ENCODE results near the gene SUPT16H.

SUPT16H gene

DNA sequence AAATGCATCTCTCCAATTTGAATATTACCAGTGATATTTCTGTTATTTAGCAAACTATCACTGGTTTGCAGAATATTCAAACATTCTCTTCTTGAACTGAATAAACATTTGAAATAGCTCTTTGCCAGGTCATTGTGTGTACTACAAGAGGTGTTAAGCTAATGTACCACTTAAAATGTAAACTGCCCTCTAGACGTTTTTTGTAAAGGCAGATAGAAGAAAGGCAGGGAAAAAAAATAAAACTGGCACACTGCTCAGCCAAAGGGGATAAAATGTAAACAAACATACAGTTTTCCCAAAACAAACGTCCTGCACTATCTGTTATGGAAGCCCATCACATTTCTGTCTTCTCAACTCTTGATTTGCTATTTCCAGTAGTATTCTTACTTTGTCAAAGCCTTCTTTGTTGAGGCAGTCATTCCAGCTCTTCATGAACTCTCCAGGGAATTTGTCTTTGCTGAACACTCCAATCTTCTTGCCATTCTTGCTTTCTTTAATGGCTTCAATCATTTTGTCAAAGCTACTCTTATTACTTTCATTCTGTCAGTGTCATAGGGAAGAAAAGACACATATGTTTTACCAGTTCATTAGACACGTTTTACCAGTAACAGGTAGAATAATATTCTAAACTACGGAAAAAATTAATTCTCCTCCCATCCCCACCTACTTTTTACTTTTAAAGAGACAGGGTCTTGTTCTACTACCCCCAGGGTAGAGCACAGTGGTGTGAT is 13.7 kb downstream of the SUPT16H start:
- Histone ChIP-seq H3K36me3 (ENCODE audit: control insufficient read depth, low read length) (peaks cover 98% of the 10 kb centered on the region), H3K4me1 (ENCODE audit: control insufficient read depth, low read length) (peaks cover 4% of the 10 kb centered on the region; the same call in 1 of the 2 replicates)
- no peak for TF ChIP-seq CTCF (IDR thresholded peaks at IDR 0.05; ENCODE audit: low read depth, low read length, poor library complexity, severe bottlenecking)
- TF ChIP-seq EZH2phosphoT487 (IDR thresholded peaks at IDR 0.05; ENCODE audit: borderline replicate concordance, low read length): no peak

GRCh38 chr14:21367582-21368144 is 16.2 kb downstream of the SUPT16H start:
- H3K79me2 ChIP-seq (ENCODE audit: control insufficient read depth, low read length): peaks cover 32% of the 10 kb centered on the region
- no peak for TF ChIP-seq CTCF (IDR thresholded peaks at IDR 0.05; ENCODE audit: low read depth, low read length, poor library complexity, severe bottlenecking)
- TF ChIP-seq EZH2phosphoT487 (IDR thresholded peaks at IDR 0.05; ENCODE audit: borderline replicate concordance, low read length): no peak
- no peaks in the 10 kb centered on the region for H3K9me3 ChIP-seq (ENCODE audit: control insufficient read depth, insufficient read depth, low read length)
- peaks cover 7% of the 10 kb centered on the region for H3F3A ChIP-seq (ENCODE audit: control insufficient read depth, insufficient read depth)
- no peak overlapping the region for H3K4me2 ChIP-seq (ENCODE audit: low read length)
- H3K9me2 ChIP-seq (replicated peaks; ENCODE audit: control insufficient read depth, low read length): no peaks in the 10 kb centered on the region
- H3K4me3 ChIP-seq (ENCODE audit: low read length): no peak overlapping the region
- H3K27ac ChIP-seq (ENCODE audit: low read depth, low read length): no peak overlapping the region
- H3K27me3 ChIP-seq (ENCODE audit: control insufficient read depth, low read length): no peaks in the 10 kb centered on the region
- H3K4me1 ChIP-seq (ENCODE audit: control insufficient read depth, low read length): peaks cover 4% of the 10 kb centered on the region; the same call in 1 of the 2 replicates
- H3K36me3 ChIP-seq (ENCODE audit: control insufficient read depth, low read length): peaks cover 100% of the 10 kb centered on the region
- H4K20me1 ChIP-seq (ENCODE audit: control insufficient read depth, insufficient read depth, low read depth, low read length): 0 out of 2 replicates have a peak, but pooled peaks cover 2% of the 10 kb centered on the region

More for the DNA sequence above, 13.7 kb downstream of the SUPT16H start:
- Histone ChIP-seq H3K4me3 (ENCODE audit: low read length) (no peak overlapping the region), H3K27me3 (ENCODE audit: control insufficient read depth, low read length) (no peaks in the 10 kb centered on the region), H4K20me1 (ENCODE audit: control insufficient read depth, insufficient read depth, low read depth, low read length) (0 out of 2 replicates have a peak, but pooled peaks cover 12% of the 10 kb centered on the region), H3K79me2 (ENCODE audit: control insufficient read depth, low read length) (peaks cover 55% of the 10 kb centered on the region), H3F3A (ENCODE audit: control insufficient read depth, insufficient read depth) (peaks cover 7% of the 10 kb centered on the region; the same call in 1 of the 2 replicates), H3K27ac (ENCODE audit: low read depth, low read length) (no peak overlapping the region), H3K9me2 (replicated peaks; ENCODE audit: control insufficient read depth, low read length) (no peaks in the 10 kb centered on the region), H3K9me3 (ENCODE audit: control insufficient read depth, insufficient read depth, low read length) (no peaks in the 10 kb centered on the region), H3K4me2 (ENCODE audit: low read length) (no peak overlapping the region)

GRCh38 chr14:21356511-21356910 is 27.3 kb downstream of the SUPT16H start:
- H3K4me1 ChIP-seq (ENCODE audit: control insufficient read depth, low read length): peaks cover 14% of the 10 kb centered on the region
- H3K4me3 ChIP-seq (ENCODE audit: low read length): no peak overlapping the region
- no peak overlapping the region for H3K27ac ChIP-seq (ENCODE audit: low read depth, low read length)
- H3K9me3 ChIP-seq (ENCODE audit: control insufficient read depth, insufficient read depth, low read length): no peaks in the 10 kb centered on the region
- no peak for TF ChIP-seq CTCF (IDR thresholded peaks at IDR 0.05; ENCODE audit: low read depth, low read length, poor library complexity, severe bottlenecking)
- no peak for TF ChIP-seq EZH2phosphoT487 (IDR thresholded peaks at IDR 0.05; ENCODE audit: borderline replicate concordance, low read length)
- no peaks in the 10 kb centered on the region for H4K20me1 ChIP-seq (ENCODE audit: control insufficient read depth, insufficient read depth, low read depth, low read length)
- H3K36me3 ChIP-seq (ENCODE audit: control insufficient read depth, low read length): peaks cover 97% of the 10 kb centered on the region
- 0 out of 2 replicates have a peak, but pooled peaks cover 2% of the 10 kb centered on the region for H3K79me2 ChIP-seq (ENCODE audit: control insufficient read depth, low read length)
- no peaks in the 10 kb centered on the region for H3K9me2 ChIP-seq (replicated peaks; ENCODE audit: control insufficient read depth, low read length)
- H3F3A ChIP-seq (ENCODE audit: control insufficient read depth, insufficient read depth): peaks cover 28% of the 10 kb centered on the region
- no peaks in the 10 kb centered on the region for H3K27me3 ChIP-seq (ENCODE audit: control insufficient read depth, low read length)
- H3K4me2 ChIP-seq (ENCODE audit: low read length): no peak overlapping the region
